Osteoblast (primary cell): ENCODE measurements around the gene TMEM98. TPM values are rescaled to one million over a fixed set of nuclear protein-coding genes. Genes with fewer than 3 reads are reported as not detected.
"Not testable (repeated sequence)": the region's sequence is repeated elsewhere in the genome, so short reads cannot be mapped to it uniquely, and the experiment has no call there.

Experiments
- DNase-seq: peaks from one replicate; pipeline ENCODE4 v3.0.0; 2011; ENCODE audit warnings: low spot score, mixed read lengths; ENCODE audit not compliant: insufficient read length; ENCODE audit errors: missing footprints
- H2AFZ ChIP-seq: 2 replicates; pipeline ENCODE4 v1.6.0; 2011; ENCODE audit warnings: mild to moderate bottlenecking, low read length
- H3K27ac ChIP-seq: 2 replicates; pipeline ENCODE4 v1.5.1; 2011; ENCODE audit warnings: mild to moderate bottlenecking, low read depth, low read length, moderate library complexity
- H3K27me3 ChIP-seq: 2 replicates; pipeline ENCODE4 v1.6.0; 2012; ENCODE audit warnings: mild to moderate bottlenecking, control low read depth, inconsistent platforms, low read length, moderate library complexity; ENCODE audit not compliant: insufficient read depth
- H3K36me3 ChIP-seq: 2 replicates; pipeline ENCODE4 v1.5.1; 2011; ENCODE audit warnings: mild to moderate bottlenecking, low read length, control low read depth, moderate library complexity; ENCODE audit not compliant: insufficient read depth
- H3K4me1 ChIP-seq: 2 replicates; pipeline ENCODE4 v1.5.1; 2011; ENCODE audit warnings: mild to moderate bottlenecking, low read length, control low read depth, moderate library complexity; ENCODE audit not compliant: insufficient read depth
- H3K4me2 ChIP-seq: 2 replicates; pipeline ENCODE4 v1.6.0; 2011; ENCODE audit warnings: mild to moderate bottlenecking, low read length; ENCODE audit not compliant: insufficient read depth
- H3K4me3 ChIP-seq: fragments of 200-600 bp; sonication (generic); 3 replicates; pipeline ENCODE4 v1.5.1; 2012; ENCODE audit warnings: mild to moderate bottlenecking, low read length, inconsistent platforms; ENCODE audit not compliant: insufficient read depth
- H3K79me2 ChIP-seq: 2 replicates; pipeline ENCODE4 v1.6.0; 2012; ENCODE audit warnings: mild to moderate bottlenecking, low read length, control low read depth, inconsistent platforms; ENCODE audit not compliant: insufficient read depth
- H3K9me3 ChIP-seq: 2 replicates; pipeline ENCODE4 v1.5.1; 2011; ENCODE audit warnings: low read depth, low read length, control low read depth
- H4K20me1 ChIP-seq: 2 replicates; pipeline ENCODE4 v1.6.0; 2012; ENCODE audit warnings: mild to moderate bottlenecking, low read length, control low read depth; ENCODE audit not compliant: insufficient read depth
- total RNA-seq: library from RNA; depleted of rRNA; stranded (reverse); fragments of >200 nt; gene quantifications from 2 replicates; pipeline ENCODE4 v1.2.3, GENCODE V29; 2012
- TF ChIP-seq, protein P1 (sequence below): IDR thresholded peaks from 2 replicates; pipeline ENCODE4 v1.5.1; 2011; ENCODE audit warnings: mild to moderate bottlenecking, low read depth, low read length, moderate library complexity; ENCODE audit errors: extremely low read depth

TMEM98 gene
- total RNA-seq, 1 donor: 121 TPM

DNA sequence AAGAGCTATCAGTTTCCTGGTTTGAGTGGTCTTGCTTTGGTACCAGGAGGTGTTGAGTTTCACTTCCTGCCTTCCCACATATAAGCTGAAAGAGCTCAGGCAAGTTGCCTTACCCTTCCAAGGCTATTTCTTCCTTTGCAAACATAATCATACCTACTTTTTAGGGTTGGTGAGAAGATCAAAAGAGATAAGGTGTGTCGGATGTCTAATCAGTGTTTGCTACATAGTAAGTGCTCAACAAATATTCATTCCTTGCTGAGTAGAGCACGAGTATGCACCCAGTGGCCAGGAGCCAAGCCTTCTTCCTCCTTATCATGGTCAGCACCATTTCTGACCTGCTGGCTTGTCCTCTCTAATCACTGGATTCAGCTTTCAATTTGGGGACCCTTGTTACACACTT is 12.7 kb upstream of the TMEM98 start:
- Histone ChIP-seq H4K20me1 (no peaks in the 10 kb centered on the region), H3K4me2 (no peak overlapping the region), H3K27ac (no peak overlapping the region), H3K27me3 (no peaks in the 10 kb centered on the region), H2AFZ (no peak overlapping the region), H3K4me3 (no peak overlapping the region), H3K36me3 (no peaks in the 10 kb centered on the region), H3K79me2 (no peaks in the 10 kb centered on the region), H3K9me3 (no peaks in the 10 kb centered on the region), H3K4me1 (peaks cover 10% of the 10 kb centered on the region)
- TF ChIP-seq, protein P1, sequence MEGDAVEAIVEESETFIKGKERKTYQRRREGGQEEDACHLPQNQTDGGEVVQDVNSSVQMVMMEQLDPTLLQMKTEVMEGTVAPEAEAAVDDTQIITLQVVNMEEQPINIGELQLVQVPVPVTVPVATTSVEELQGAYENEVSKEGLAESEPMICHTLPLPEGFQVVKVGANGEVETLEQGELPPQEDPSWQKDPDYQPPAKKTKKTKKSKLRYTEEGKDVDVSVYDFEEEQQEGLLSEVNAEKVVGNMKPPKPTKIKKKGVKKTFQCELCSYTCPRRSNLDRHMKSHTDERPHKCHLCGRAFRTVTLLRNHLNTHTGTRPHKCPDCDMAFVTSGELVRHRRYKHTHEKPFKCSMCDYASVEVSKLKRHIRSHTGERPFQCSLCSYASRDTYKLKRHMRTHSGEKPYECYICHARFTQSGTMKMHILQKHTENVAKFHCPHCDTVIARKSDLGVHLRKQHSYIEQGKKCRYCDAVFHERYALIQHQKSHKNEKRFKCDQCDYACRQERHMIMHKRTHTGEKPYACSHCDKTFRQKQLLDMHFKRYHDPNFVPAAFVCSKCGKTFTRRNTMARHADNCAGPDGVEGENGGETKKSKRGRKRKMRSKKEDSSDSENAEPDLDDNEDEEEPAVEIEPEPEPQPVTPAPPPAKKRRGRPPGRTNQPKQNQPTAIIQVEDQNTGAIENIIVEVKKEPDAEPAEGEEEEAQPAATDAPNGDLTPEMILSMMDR: no peak
- no peak for DNase-seq

DNA sequence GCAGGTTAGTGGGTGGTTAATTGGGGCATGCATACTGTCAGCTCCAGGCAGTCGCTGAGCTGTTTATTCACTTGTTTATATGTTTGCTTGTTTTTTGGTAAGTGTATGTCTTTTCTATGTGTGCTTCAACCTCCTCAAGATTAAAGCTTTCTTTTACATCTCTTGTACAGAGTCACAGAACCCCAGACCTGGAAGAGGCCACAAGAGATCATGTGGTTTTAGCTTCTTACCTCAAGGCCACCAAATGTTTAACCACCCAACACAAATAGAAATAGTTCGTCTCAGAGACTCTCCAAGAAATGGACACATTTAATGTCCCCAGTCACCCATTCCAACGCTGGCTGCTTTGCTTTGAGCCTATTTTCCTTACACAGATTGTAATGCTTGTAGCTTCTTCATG is 11.8 kb upstream of the TMEM98 start:
- Histone ChIP-seq H3K79me2 (no peaks in the 10 kb centered on the region), H3K9me3 (no peaks in the 10 kb centered on the region), H3K4me2 (no peak overlapping the region), H3K36me3 (no peaks in the 10 kb centered on the region), H2AFZ (no peak overlapping the region), H3K4me1 (peaks cover 10% of the 10 kb centered on the region), H3K27ac (no peak overlapping the region), H4K20me1 (no peaks in the 10 kb centered on the region), H3K27me3 (no peaks in the 10 kb centered on the region), H3K4me3 (no peak overlapping the region)
- TF ChIP-seq, protein P1: no peak
- DNase-seq: no peak

GRCh38 chr17:32917081-32917480 is 10.9 kb upstream of the TMEM98 start:
- H3K4me3 ChIP-seq: no peak overlapping the region
- DNase-seq: no peak

GRCh38 chr17:32917842-32918241 is 10.1 kb upstream of the TMEM98 start:
- DNase-seq: no peak
- Histone ChIP-seq H3K4me2 (no peak overlapping the region), H3K27ac (no peak overlapping the region), H4K20me1 (no peaks in the 10 kb centered on the region), H2AFZ (no peak overlapping the region), H3K36me3 (no peaks in the 10 kb centered on the region), H3K4me3 (no peak overlapping the region), H3K79me2 (no peaks in the 10 kb centered on the region), H3K4me1 (no peaks in the 10 kb centered on the region), H3K9me3 (no peaks in the 10 kb centered on the region), H3K27me3 (no peaks in the 10 kb centered on the region)
- TF ChIP-seq, protein P1: no peak

More at GRCh38 chr17:32917081-32917480, 10.9 kb upstream of the TMEM98 start:
- Histone ChIP-seq H3K27ac (no peak overlapping the region), H3K36me3 (no peaks in the 10 kb centered on the region), H3K27me3 (no peaks in the 10 kb centered on the region), H3K4me1 (peaks cover 6% of the 10 kb centered on the region), H4K20me1 (no peaks in the 10 kb centered on the region), H3K4me2 (no peak overlapping the region), H2AFZ (no peak overlapping the region), H3K79me2 (no peaks in the 10 kb centered on the region), H3K9me3 (no peaks in the 10 kb centered on the region)
- TF ChIP-seq, protein P1: no peak

DNA sequence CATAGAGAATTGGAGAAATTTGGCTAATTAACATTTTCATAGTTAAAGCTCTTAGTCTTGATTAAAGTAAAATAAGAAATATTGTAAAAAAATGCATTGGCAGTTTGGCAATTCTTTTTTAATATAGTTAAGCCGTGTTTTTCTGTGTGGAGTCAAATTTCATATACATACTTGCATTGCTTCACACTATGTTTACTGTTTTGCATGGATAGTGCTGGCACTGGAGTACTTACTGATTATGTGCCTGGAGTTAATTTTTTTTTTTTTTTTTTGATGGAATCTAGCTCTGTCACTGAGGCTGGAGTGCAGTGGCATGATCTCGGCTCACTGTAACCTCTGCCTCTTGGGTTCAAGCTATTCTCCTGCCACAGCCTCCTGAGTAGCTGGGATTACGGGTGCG is 8.1 kb upstream of the TMEM98 start:
- not testable (repeated sequence) for H3K36me3 ChIP-seq, H3K27ac ChIP-seq, H3K4me3 ChIP-seq, H3K27me3 ChIP-seq, H3K4me1 ChIP-seq, DNase-seq, H3K79me2 ChIP-seq, H4K20me1 ChIP-seq, H3K9me3 ChIP-seq, H2AFZ ChIP-seq, H3K4me2 ChIP-seq
